Ascending aorta (tissue), 2 donors: ENCODE data around the gene KIRREL3. TPM values are rescaled to one million over a fixed set of nuclear protein-coding genes. Genes with fewer than 3 reads are reported as not detected.

Experiments
- DNase-seq, 2 donors: peaks; one replicate each; pipeline ENCODE4 v3.0.0-alpha.2; 2019; ENCODE audit warnings: low spot score in 2 of 2
- H3K27ac ChIP-seq, 2 donors: fragments of 200-600 bp; sonication (generic); one replicate each; pipeline ENCODE4 v1.5.1; 2016 to 2017; ENCODE audit warnings: mild to moderate bottlenecking in 1 of 2
- H3K27me3 ChIP-seq: fragments of 200-600 bp; sonication (generic); one replicate; pipeline ENCODE4 v1.5.1; 2017
- H3K36me3 ChIP-seq, 2 donors: fragments of 200-600 bp; sonication (generic); one replicate each; pipeline ENCODE4 v1.5.1; 2016
- H3K4me1 ChIP-seq, 2 donors: fragments of 200-600 bp; sonication (generic); one replicate each; pipeline ENCODE4 v1.5.1; 2016 to 2017; ENCODE audit warnings: mild to moderate bottlenecking in 1 of 2
- H3K4me3 ChIP-seq, 2 donors: fragments of 200-600 bp; sonication (generic); one replicate each; pipeline ENCODE4 v1.5.1; 2016 to 2017; ENCODE audit warnings: mild to moderate bottlenecking in 1 of 2
- H3K9me3 ChIP-seq, 2 donors: fragments of 200-600 bp; sonication (generic); one replicate each; pipeline ENCODE4 v1.5.1; 2016
- CTCF ChIP-seq, 3 experiments: fragments of 200-600 bp in 2 of 3; fragments of 450-650 bp in 1 of 3; sonication (generic) in 2 of 3; IDR thresholded peaks; one replicate each; pipeline ENCODE4 v1.5.1; 2016 to 2019; ENCODE audit warnings: antibody characterized with exemption in 3 of 3, mild to moderate bottlenecking in 1 of 3, moderate library complexity in 1 of 3
- intact Hi-C: fragments of 100-400 bp; cut with DNase I; formaldehyde crosslinking; loops from one replicate; pipeline ENCODE4 v1.15.1; 2023
- total RNA-seq: library from RNA; depleted of rRNA; stranded (reverse); fragments of >200 nt; gene quantifications from one replicate; pipeline ENCODE4 v1.1.0, GENCODE V29; 2016

The KIRREL3 gene
- total RNA-seq, 1 donor from 2014 or later, result not detected

- DNase-seq, result no peak
- intact Hi-C loops, result no loop called here
- H3K4me3 ChIP-seq, result no peak overlapping the region
- no peaks in the 10 kb centered on the region for H3K4me1 ChIP-seq
- TF ChIP-seq CTCF (IDR thresholded peaks at IDR 0.05), result no peak
- H3K27ac ChIP-seq, result no peak overlapping the region
- no peaks in the 10 kb centered on the region for H3K36me3 ChIP-seq
- no peaks in the 10 kb centered on the region for H3K9me3 ChIP-seq
- no peaks in the 10 kb centered on the region for H3K27me3 ChIP-seq
Observed at GRCh38 chr11:126637795-126638175, 362.8 kb downstream of the KIRREL3 start.

GRCh38 chr11:126636911-126637794 is 363.4 kb downstream of the KIRREL3 start:
- intact Hi-C loops, result no loop called here

DNA sequence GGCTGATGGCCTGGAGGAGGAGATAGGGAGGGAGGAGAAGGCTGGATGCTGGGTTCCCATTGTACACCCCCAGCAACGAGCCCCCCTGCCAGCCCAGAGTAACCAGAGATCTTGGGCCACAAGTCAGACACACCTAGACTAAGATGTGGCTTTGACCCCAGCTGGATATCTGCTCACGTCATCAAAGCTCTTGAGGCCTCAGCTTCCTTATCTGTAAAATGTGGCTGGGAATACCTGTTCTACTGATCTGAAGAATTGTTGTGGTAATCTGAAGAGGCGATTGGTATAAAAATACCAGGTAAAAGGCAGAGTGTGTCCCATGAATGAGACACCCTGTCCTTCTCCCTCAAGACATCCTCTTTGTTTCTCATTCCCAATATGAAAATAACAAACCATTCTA is 365.1 kb downstream of the KIRREL3 start:
- no peak for TF ChIP-seq CTCF (IDR thresholded peaks at IDR 0.05)
- no peaks in the 10 kb centered on the region for H3K27me3 ChIP-seq
- H3K9me3 ChIP-seq, result no peaks in the 10 kb centered on the region
- intact Hi-C loops, result no loop called here
- no peak for DNase-seq
- no peak overlapping the region for H3K27ac ChIP-seq
- no peaks in the 10 kb centered on the region for H3K36me3 ChIP-seq
- H3K4me3 ChIP-seq, result no peak overlapping the region
- H3K4me1 ChIP-seq, result no peaks in the 10 kb centered on the region

More at GRCh38 chr11:126636911-126637794, 363.4 kb downstream of the KIRREL3 start:
- Histone ChIP-seq H3K36me3 (no peaks in the 10 kb centered on the region), H3K27ac (no peak overlapping the region), H3K4me1 (no peaks in the 10 kb centered on the region), H3K4me3 (no peak overlapping the region), H3K27me3 (no peaks in the 10 kb centered on the region), H3K9me3 (no peaks in the 10 kb centered on the region)
- no peak for TF ChIP-seq CTCF (IDR thresholded peaks at IDR 0.05)
- no peak for DNase-seq

DNA sequence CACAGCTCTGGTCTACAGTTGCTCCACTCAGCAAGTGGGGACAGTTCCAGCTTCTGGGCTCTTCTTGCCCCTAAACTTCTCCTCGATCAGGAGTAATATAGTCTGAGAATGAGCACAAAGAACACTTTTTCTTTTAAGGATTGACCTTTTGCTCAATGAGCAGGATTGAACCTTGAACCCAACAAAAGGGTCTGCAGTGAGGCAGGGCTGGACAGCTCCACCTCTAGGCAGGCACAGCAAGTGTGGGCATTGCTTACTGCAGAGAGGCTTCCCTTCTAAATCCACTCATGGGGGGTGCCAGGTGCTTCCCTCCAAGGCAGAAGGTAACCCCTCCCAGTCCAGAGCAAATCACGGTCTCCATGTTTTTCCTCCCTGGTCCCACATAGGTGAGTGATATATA is 365.6 kb downstream of the KIRREL3 start:
- no peaks in the 10 kb centered on the region for H3K9me3 ChIP-seq
- H3K27me3 ChIP-seq, result no peaks in the 10 kb centered on the region
- no peak for TF ChIP-seq CTCF (IDR thresholded peaks at IDR 0.05)
- no peak for DNase-seq
- H3K27ac ChIP-seq, result no peak overlapping the region
- H3K4me3 ChIP-seq, result no peak overlapping the region
- intact Hi-C loops, result no loop called here
- no peaks in the 10 kb centered on the region for H3K36me3 ChIP-seq
- H3K4me1 ChIP-seq, result no peaks in the 10 kb centered on the region

DNA sequence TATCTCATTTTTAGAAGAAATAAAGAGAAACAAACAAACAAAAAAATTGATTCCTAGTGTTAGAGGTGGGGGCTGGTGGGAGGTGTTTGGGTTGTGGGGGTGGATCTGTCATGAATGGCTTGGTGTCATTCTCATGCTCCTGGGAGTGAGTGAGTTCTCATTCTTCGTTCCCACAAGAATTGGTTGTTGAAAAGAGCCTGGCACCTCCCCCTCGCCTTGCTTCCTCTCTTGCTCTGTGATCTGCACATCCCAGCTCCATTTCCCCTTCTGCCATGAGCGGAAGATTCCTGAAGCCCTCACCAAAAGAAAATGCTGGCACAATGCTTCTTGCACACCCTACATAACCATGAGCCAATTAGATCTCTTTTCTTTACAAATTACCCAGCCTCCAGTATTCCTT is 367.2 kb downstream of the KIRREL3 start:
- no peak for TF ChIP-seq CTCF (IDR thresholded peaks at IDR 0.05)
- no peak overlapping the region for H3K4me3 ChIP-seq
- H3K27me3 ChIP-seq, result no peaks in the 10 kb centered on the region
- H3K36me3 ChIP-seq, result no peaks in the 10 kb centered on the region
- H3K4me1 ChIP-seq, result no peaks in the 10 kb centered on the region
- DNase-seq, result no peak
- no peak overlapping the region for H3K27ac ChIP-seq
- intact Hi-C loops, result no loop called here
- no peaks in the 10 kb centered on the region for H3K9me3 ChIP-seq
